Neural progenitor cell (in vitro differentiated cells): Measurements from ENCODE around the gene ABHD4.
"Not testable (repeated sequence)": the region's sequence is repeated elsewhere in the genome, so short reads cannot be mapped to it uniquely, and the experiment has no call there.

Experiments used
- CTCF ChIP-seq: fragments of 200-600 bp; sonication (generic); IDR thresholded peaks from 2 replicates; pipeline ENCODE4 v1.5.1; 2017; ENCODE audit warnings: antibody characterized with exemption, mild to moderate bottlenecking
- EZH2 ChIP-seq: fragments of 200-600 bp; sonication (generic); IDR thresholded peaks from 2 replicates; pipeline ENCODE4 v1.6.1; 2017; ENCODE audit warnings: antibody characterized with exemption, mild to moderate bottlenecking, moderate library complexity
- EZH2phosphoT487 ChIP-seq: fragments of 200-600 bp; sonication (generic); IDR thresholded peaks from 2 replicates; pipeline ENCODE4 v1.6.1; 2017; ENCODE audit warnings: antibody characterized with exemption

- TF ChIP-seq CTCF, EZH2, EZH2phosphoT487: not testable (repeated sequence)
Observed at GRCh38 chr14:22553861-22554497, 44.1 kb upstream of the ABHD4 start.
